HG03103 (cell line): Measurements from ENCODE around the gene TPD52L2.
A peak's percentile ranks its signal among the peaks of the same experiment; 100 is the strongest.
"Not testable (repeated sequence)": the region's sequence is repeated elsewhere in the genome, so short reads cannot be mapped to it uniquely, and the experiment has no call there.

Experiments
- ATAC-seq: cut with Tn5 transposase; IDR thresholded peaks from one replicate; pipeline ENCODE4 v1.9.1; 2021; ENCODE audit warnings: low read depth; ENCODE audit not compliant: unreplicated experiment

Gene TPD52L2

GRCh38 chr20:63855363-63856097, 9.5 kb upstream of the TPD52L2 start:
- no peak for ATAC-seq

- no peak for ATAC-seq
Observed at GRCh38 chr20:63856098-63856511, 9.0 kb upstream of the TPD52L2 start.

GRCh38 chr20:63857764-63858392, 7.2 kb upstream of the TPD52L2 start:
- no peak for ATAC-seq

- ATAC-seq: no peak
Observed at GRCh38 chr20:63858393-63859165, 6.5 kb upstream of the TPD52L2 start.

GRCh38 chr20:63859166-63859699, 5.8 kb upstream of the TPD52L2 start:
- ATAC-seq: no peak

- no peak for ATAC-seq
Observed at GRCh38 chr20:63860325-63861051, 4.6 kb upstream of the TPD52L2 start.

- no peak for ATAC-seq
Observed at GRCh38 chr20:63861365-63861934, 3.6 kb upstream of the TPD52L2 start, which contains the start of gene ABHD16B. Gene ABHD16B (plus strand): TSS chr20:63861498. CDS start chr20:63861541, 43 bp downstream.

- no peak for ATAC-seq
Observed at GRCh38 chr20:63861981-63862901, 2.8 kb upstream of the TPD52L2 start.

GRCh38 chr20:63863021-63863797, 1.9 kb upstream of the TPD52L2 start:
- no peak for ATAC-seq

GRCh38 chr20:63863798-63864544, 1.1 kb upstream of the TPD52L2 start:
- peak; percentile 58 for ATAC-seq

- no peak for ATAC-seq
Observed at GRCh38 chr20:63864545-63864977, 509 bp upstream of the TPD52L2 start.

GRCh38 chr20:63867042-63867441, 2.0 kb downstream of the TPD52L2 start:
- ATAC-seq: not testable (repeated sequence)

GRCh38 chr20:63868264-63868663, 3.2 kb downstream of the TPD52L2 start:
- ATAC-seq: no peak

GRCh38 chr20:63873477-63873971, 8.5 kb downstream of the TPD52L2 start:
- ATAC-seq: no peak

GRCh38 chr20:63874241-63874640, 9.2 kb downstream of the TPD52L2 start:
- not testable (repeated sequence) for ATAC-seq

GRCh38 chr20:63876489-63877036, 11.5 kb downstream of the TPD52L2 start:
- ATAC-seq: no peak
